Measurements from ENCODE around the gene TOM1L2. TPM values are rescaled to one million over a fixed set of nuclear protein-coding genes. Genes with fewer than 3 reads are reported as not detected.

Gene TOM1L2
- total RNA-seq, 3 donors from 2014 or later (not counting 1 experiment from before 2014, with no cell fraction given) = 35.7 to 43.2 (median 35.7) TPM

DNA sequence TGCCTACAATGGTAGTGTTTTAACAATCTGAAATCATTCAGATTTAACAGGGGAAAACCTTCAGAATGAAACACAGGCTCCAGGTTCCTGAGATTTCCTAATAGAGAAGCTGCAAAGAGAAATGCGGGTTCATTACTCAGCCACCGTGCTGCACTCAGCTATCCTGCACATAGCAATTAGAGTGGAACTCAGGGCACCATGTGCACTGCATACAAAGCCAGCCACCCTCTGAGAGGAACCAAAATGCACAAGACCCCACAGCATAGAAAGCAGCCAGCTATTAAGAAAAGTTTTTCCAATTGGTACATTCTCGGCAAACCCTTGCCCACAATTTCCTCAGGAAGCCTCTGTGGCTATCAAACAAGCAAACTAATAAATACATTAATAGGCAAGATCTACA lies 37.4 kb downstream of the TOM1L2 start:
- H3K4me1 Mint-ChIP-seq = peaks cover 22 to 25% of the 10 kb centered on the region in 2 donors
- H3K4me3 Mint-ChIP-seq = no peak overlapping the region
- WGBS (ENCODE audit: insufficient coverage) = 50% methylated on average over 3 of the region's 3 CpGs
- H3K27me3 Mint-ChIP-seq (ENCODE audit: low read depth in 2 of 2) = no peaks in the 10 kb centered on the region
- H3K9me3 Mint-ChIP-seq = no peaks in the 10 kb centered on the region
- DNase-seq = no peak
- H3K27ac Mint-ChIP-seq = peak overlapping the region in 1 of 2 donors; percentile 70
- intact Hi-C loops (cut with micrococcal nuclease) = no loop called here
- no peak for ATAC-seq
- H3K27me3 ChIP-seq (ENCODE audit: control insufficient read depth, insufficient read depth, low read length) = no peaks in the 10 kb centered on the region
- H3K36me3 ChIP-seq (ENCODE audit: control insufficient read depth, insufficient read depth, low read length) = no peaks in the 10 kb centered on the region
- H3K4me1 ChIP-seq (ENCODE audit: control insufficient read depth, insufficient read depth, low read length) = peaks cover 14% of the 10 kb centered on the region
- no peak for TF ChIP-seq CTCF (IDR thresholded peaks at IDR 0.05)
- H3K36me3 Mint-ChIP-seq = no peaks in the 10 kb centered on the region
- no peak overlapping the region for H3K27ac ChIP-seq (ENCODE audit: low read length)
- H3K9me3 ChIP-seq (ENCODE audit: control insufficient read depth, insufficient read depth, low read length) = no peaks in the 10 kb centered on the region
- H3K4me3 ChIP-seq (ENCODE audit: low read length) = no peak overlapping the region

DNA sequence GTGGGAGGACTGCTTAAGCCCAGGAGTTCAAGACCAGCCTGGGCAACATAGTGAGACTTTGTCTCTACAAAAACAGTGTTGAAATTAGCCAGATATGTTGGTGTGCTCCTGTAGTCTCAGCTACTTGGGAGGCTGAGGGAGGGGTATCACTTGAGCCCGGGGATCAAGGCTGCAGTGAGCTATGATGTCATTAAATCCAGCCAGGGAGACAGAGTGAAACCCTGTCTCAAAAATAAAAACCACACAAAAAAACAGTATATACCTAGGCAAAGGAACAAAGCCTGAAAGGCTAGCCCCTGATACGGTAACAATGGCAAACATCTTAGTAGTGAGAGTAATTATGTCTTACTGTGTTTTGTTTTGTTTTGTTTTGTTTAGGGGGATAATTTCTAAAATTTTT lies 38.0 kb downstream of the TOM1L2 start:
- 100% methylated on average over 1 of the region's 2 CpGs for WGBS (ENCODE audit: insufficient coverage)
- Mint-ChIP-seq H3K4me1 (peaks cover 22 to 28% of the 10 kb centered on the region in 2 donors), H3K36me3 (no peaks in the 10 kb centered on the region), H3K4me3 (no peak overlapping the region), H3K27me3 (ENCODE audit: low read depth in 2 of 2) (no peaks in the 10 kb centered on the region), H3K27ac (no peak overlapping the region), H3K9me3 (no peaks in the 10 kb centered on the region)
- Histone ChIP-seq H3K27me3 (ENCODE audit: control insufficient read depth, insufficient read depth, low read length) (no peaks in the 10 kb centered on the region), H3K4me1 (ENCODE audit: control insufficient read depth, insufficient read depth, low read length) (peaks cover 14% of the 10 kb centered on the region), H3K36me3 (ENCODE audit: control insufficient read depth, insufficient read depth, low read length) (no peaks in the 10 kb centered on the region), H3K4me3 (ENCODE audit: low read length) (no peak overlapping the region), H3K9me3 (ENCODE audit: control insufficient read depth, insufficient read depth, low read length) (no peaks in the 10 kb centered on the region), H3K27ac (ENCODE audit: low read length) (no peak overlapping the region)
- TF ChIP-seq CTCF (IDR thresholded peaks at IDR 0.05) = no peak
- DNase-seq (no peak), ATAC-seq (no peak)
- intact Hi-C loops (cut with micrococcal nuclease) = no loop called here

DNA sequence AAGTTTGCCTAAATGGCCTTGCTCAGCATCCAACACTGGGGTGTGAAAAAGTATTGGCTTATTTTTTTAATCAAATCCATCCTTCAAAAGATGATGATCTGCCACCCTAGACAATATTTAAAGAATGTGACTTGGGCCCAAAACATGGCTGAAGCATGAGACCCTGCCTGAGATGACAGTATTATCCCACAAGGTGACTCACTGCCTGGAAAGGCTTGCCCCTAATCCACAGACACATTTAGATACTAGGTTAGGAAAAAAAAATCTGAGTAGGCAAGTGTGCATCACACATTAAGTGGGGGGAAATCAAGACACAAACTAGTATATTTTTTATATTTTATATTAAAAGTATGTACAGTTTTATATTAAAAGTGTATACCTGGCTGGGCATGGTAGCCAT lies 38.4 kb downstream of the TOM1L2 start:
- Mint-ChIP-seq H3K4me3 (no peak overlapping the region), H3K36me3 (no peaks in the 10 kb centered on the region), H3K27me3 (ENCODE audit: low read depth in 2 of 2) (no peaks in the 10 kb centered on the region), H3K9me3 (no peaks in the 10 kb centered on the region), H3K27ac (no peak overlapping the region), H3K4me1 (peaks cover 22 to 28% of the 10 kb centered on the region in 2 donors)
- Histone ChIP-seq H3K36me3 (ENCODE audit: control insufficient read depth, insufficient read depth, low read length) (no peaks in the 10 kb centered on the region), H3K9me3 (ENCODE audit: control insufficient read depth, insufficient read depth, low read length) (no peaks in the 10 kb centered on the region), H3K27me3 (ENCODE audit: control insufficient read depth, insufficient read depth, low read length) (no peaks in the 10 kb centered on the region), H3K4me3 (ENCODE audit: low read length) (no peak overlapping the region), H3K4me1 (ENCODE audit: control insufficient read depth, insufficient read depth, low read length) (peaks cover 14% of the 10 kb centered on the region), H3K27ac (ENCODE audit: low read length) (no peak overlapping the region)
- ATAC-seq (no peak), DNase-seq (no peak)
- intact Hi-C loops (cut with micrococcal nuclease) = no loop called here
- TF ChIP-seq CTCF (IDR thresholded peaks at IDR 0.05) = no peak

DNA sequence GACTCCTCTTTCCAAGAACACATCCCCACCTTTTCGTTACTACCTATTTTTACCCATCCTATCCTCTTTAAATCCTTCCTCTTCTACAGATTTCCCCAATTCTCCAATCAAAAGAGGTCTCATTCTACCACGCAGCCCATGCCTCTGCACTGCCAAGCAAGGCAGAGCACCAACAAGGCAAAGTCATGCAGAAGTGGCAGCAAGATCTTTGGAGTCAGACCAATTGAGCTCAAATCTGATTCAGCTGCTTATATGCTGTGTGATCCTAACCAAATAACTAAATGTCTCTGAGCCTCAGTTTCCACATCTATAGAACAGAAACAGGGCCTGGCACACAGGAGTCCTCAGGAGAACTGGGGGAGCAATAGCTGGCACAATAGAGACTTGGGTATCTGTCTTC lies 41.0 kb downstream of the TOM1L2 start:
- no peaks in the 10 kb centered on the region for H3K27me3 Mint-ChIP-seq (ENCODE audit: low read depth in 2 of 2)
- H3K27ac ChIP-seq (ENCODE audit: low read length) = no peak overlapping the region
- ATAC-seq = no peak
- H3K4me1 ChIP-seq (ENCODE audit: control insufficient read depth, insufficient read depth, low read length) = peaks cover 13% of the 10 kb centered on the region
- no peaks in the 10 kb centered on the region for H3K9me3 ChIP-seq (ENCODE audit: control insufficient read depth, insufficient read depth, low read length)
- WGBS (ENCODE audit: insufficient coverage) = 71% methylated on average over 2 of the region's 2 CpGs
- no peak overlapping the region for H3K4me3 ChIP-seq (ENCODE audit: low read length)
- intact Hi-C loops (cut with micrococcal nuclease) = no loop called here
- no peaks in the 10 kb centered on the region for H3K9me3 Mint-ChIP-seq
- TF ChIP-seq CTCF (IDR thresholded peaks at IDR 0.05) = no peak
- no peak overlapping the region for H3K4me3 Mint-ChIP-seq
- H3K27me3 ChIP-seq (ENCODE audit: control insufficient read depth, insufficient read depth, low read length) = no peaks in the 10 kb centered on the region
- DNase-seq = no peak
- no peaks in the 10 kb centered on the region for H3K36me3 ChIP-seq (ENCODE audit: control insufficient read depth, insufficient read depth, low read length)
- no peaks in the 10 kb centered on the region for H3K36me3 Mint-ChIP-seq
- H3K27ac Mint-ChIP-seq = no peak overlapping the region
- H3K4me1 Mint-ChIP-seq = peaks cover 20 to 33% of the 10 kb centered on the region in 2 donors

Data from natural killer cell (primary cell).